GM12878 (cell line): ENCODE data around the gene RPS6KA5. TPM values are rescaled to one million over a fixed set of nuclear protein-coding genes. Genes with fewer than 3 reads are reported as not detected.

Source experiments
- ATAC-seq: fragments of 200-7000 bp; cut with Tn5 transposase; 3 replicates; pipeline ENCODE4 v1.9.1; 2020; ENCODE audit warnings: mild to moderate bottlenecking, moderate library complexity
- BruUV-seq: library from RNA; stranded (reverse); fragments of 400-500 nt; replicated peaks from 2 replicates; lab custom pipeline; 2021; lab: Mats Ljungman, UMichigan
- CTCF ChIA-PET: fragments of 300-600 bp; sonication (Branson Sonifier 250); formaldehyde crosslinking; extraction: SDS; loops from one replicate; lab custom pipeline; 2021; ENCODE audit warnings: inconsistent platforms; lab: Yijun Ruan, JAX
- POLR2A ChIA-PET: fragments of 350-600 bp; formaldehyde crosslinking; extraction: SDS; loops from one replicate; lab custom pipeline; 2021; ENCODE audit warnings: inconsistent platforms; lab: Charles Lee
- RAD21 ChIA-PET: fragments of 300-600 bp; sonication (Branson Sonifier 250); formaldehyde crosslinking; loops from one replicate; lab custom pipeline; 2023; ENCODE audit warnings: antibody characterized with exemption; ENCODE audit not compliant: unreplicated experiment; lab: Charles Lee
- SMC1A ChIA-PET: fragments of 300-600 bp; sonication (Branson Sonifier 250); formaldehyde crosslinking; loops from one replicate; lab custom pipeline; 2023; ENCODE audit not compliant: unreplicated experiment, uncharacterized antibody; lab: Charles Lee
- DNase-seq: peaks from one replicate; pipeline ENCODE4 v3.0.0-alpha.2; 2011; ENCODE audit warnings: low read depth, low spot score
- FAIRE-seq: peaks from 3 replicates; lab custom pipeline; 2011; peaks lifted over from hg19 to GRCh38; lab: Jason Lieb, UNC
- H2AFZ ChIP-seq: 2 replicates; pipeline ENCODE4 v1.6.0; 2011; ENCODE audit warnings: low read depth, low read length, control low read depth; ENCODE audit not compliant: control insufficient read depth
- H3K27ac ChIP-seq: 2 replicates; pipeline ENCODE4 v1.5.1; 2011; ENCODE audit warnings: control low read depth; ENCODE audit not compliant: control insufficient read depth, insufficient read depth
- H3K27me3 ChIP-seq, 2 experiments: replicated peaks in 1 of 2; 2 replicates each; pipeline versions ENCODE4 v1.6.0 to v1.6.1; 2011; ENCODE audit warnings: low read length in 1 of 2; ENCODE audit not compliant: control insufficient read depth in 2 of 2, insufficient read depth in 2 of 2
- H3K36me3 ChIP-seq, 2 experiments: 2 replicates each; pipeline ENCODE4 v1.5.1; 2011; ENCODE audit warnings: low read length in 1 of 2; ENCODE audit not compliant: control insufficient read depth in 2 of 2, insufficient read depth in 2 of 2
- H3K4me1 ChIP-seq: 2 replicates; pipeline ENCODE4 v1.6.1; 2011; ENCODE audit warnings: mild to moderate bottlenecking, low read length, moderate library complexity, mixed read lengths; ENCODE audit not compliant: control insufficient read depth, insufficient read depth
- H3K4me2 ChIP-seq: 2 replicates; pipeline ENCODE4 v1.6.0; 2011; ENCODE audit warnings: control low read depth; ENCODE audit not compliant: control insufficient read depth, insufficient read depth
- H3K4me3 ChIP-seq: fragments of 200-600 bp; sonication (generic); 2 replicates; pipeline ENCODE4 v1.5.1; 2016
- H3K79me2 ChIP-seq: 2 replicates; pipeline ENCODE4 v1.6.0; 2011; ENCODE audit warnings: low read length; ENCODE audit not compliant: control insufficient read depth, insufficient read depth
- H3K9ac ChIP-seq: 2 replicates; pipeline ENCODE4 v1.8.0; 2011; ENCODE audit warnings: low read length, control low read depth, mixed read lengths; ENCODE audit not compliant: control insufficient read depth, insufficient read depth
- H3K9me3 ChIP-seq: replicated peaks from 3 replicates; pipeline ENCODE4 v1.5.1; 2011; ENCODE audit warnings: mild to moderate bottlenecking, low read length; ENCODE audit not compliant: control insufficient read depth, insufficient read depth
- H4K20me1 ChIP-seq: 2 replicates; pipeline ENCODE4 v1.6.0; 2011; ENCODE audit not compliant: control insufficient read depth, insufficient read depth
- CREB1 ChIP-seq: IDR thresholded peaks from 2 replicates; pipeline ENCODE4 v1.6.1; 2012; ENCODE audit warnings: low read depth, mild to moderate bottlenecking, inconsistent platforms
- CUX1 ChIP-seq: IDR thresholded peaks from 2 replicates; pipeline ENCODE4 v1.6.1; 2012; ENCODE audit warnings: improper control_type of control experiment, low read depth, low read length; ENCODE audit not compliant: insufficient replicate concordance
- DPF2 ChIP-seq: fragments of 450-650 bp; IDR thresholded peaks from 2 replicates; pipeline ENCODE4 v1.6.1; 2017; ENCODE audit warnings: mild to moderate bottlenecking
- EP300 ChIP-seq, 2 experiments: fragments of 150-350 bp in 1 of 2; IDR thresholded peaks; 2 replicates each; pipeline ENCODE4 v1.6.1; 2011 to 2012; ENCODE audit warnings: low read depth in 2 of 2, low read length in 2 of 2, borderline replicate concordance in 1 of 2, improper control_type of control experiment in 1 of 2, inconsistent platforms in 1 of 2; ENCODE audit not compliant: control insufficient read depth in 1 of 2
- FOXM1 ChIP-seq: IDR thresholded peaks from 2 replicates; pipeline ENCODE4 v1.6.1; 2012; ENCODE audit warnings: low read depth, mild to moderate bottlenecking, inconsistent platforms, low read length, moderate library complexity
- GABPA ChIP-seq: IDR thresholded peaks from 2 replicates; pipeline ENCODE4 v1.6.1; 2014; ENCODE audit warnings: antibody characterized with exemption, low read depth, mild to moderate bottlenecking, inconsistent platforms
- MTA2 ChIP-seq: fragments of 450-650 bp; IDR thresholded peaks from 2 replicates; pipeline ENCODE4 v1.6.1; 2016; ENCODE audit warnings: low read depth, mild to moderate bottlenecking, moderate library complexity
- NFIC ChIP-seq: IDR thresholded peaks from 2 replicates; pipeline ENCODE4 v1.6.1; 2012; ENCODE audit warnings: low read depth, mild to moderate bottlenecking, inconsistent platforms, low read length, moderate library complexity
- POLR2AphosphoS2 ChIP-seq: IDR thresholded peaks from 2 replicates; pipeline ENCODE4 v1.6.1; 2011; ENCODE audit warnings: low read depth, mild to moderate bottlenecking, low read length, improper control_type of control experiment, moderate library complexity
- RUNX3 ChIP-seq: IDR thresholded peaks from 2 replicates; pipeline ENCODE4 v1.6.1; 2012; ENCODE audit warnings: low read length, inconsistent platforms
- SP1 ChIP-seq: IDR thresholded peaks from one replicate; pipeline ENCODE4 v1.6.1; 2011; ENCODE audit warnings: low read depth, low read length
- ZBTB40 ChIP-seq: fragments of 450-650 bp; IDR thresholded peaks from 2 replicates; pipeline ENCODE4 v1.6.1; 2016; ENCODE audit warnings: mild to moderate bottlenecking, moderate library complexity, borderline replicate concordance
- WGBS: methylation state at CpG from one replicate; pipeline ENCODE4 v1.1.6; 2016; ENCODE audit warnings: low lambda C conversion rate; ENCODE audit not compliant: insufficient replicate concordance, insufficient coverage; ENCODE audit errors: missing lambda C conversion rate; 5-methylcytosine and 5-hydroxymethylcytosine counted together
- in situ Hi-C: fragments of 300-500 bp; cut with MboI; formaldehyde crosslinking; loops from 9 replicates; pipeline ENCODE4 v1.14.3; 2018; ENCODE audit warnings: mixed read lengths
- intact Hi-C: fragments of 100-400 bp; cut with micrococcal nuclease; formaldehyde crosslinking; loops from one replicate; pipeline ENCODE4 v1.14.2; 2022; ENCODE audit not compliant: unreplicated experiment
- polyA plus RNA-seq, 11 experiments: library from polyadenylated mRNA; depleted of rRNA in 4 of 11; unstranded in 6 of 11; stranded (reverse) in 5 of 11; fragments of >200 nt; fragmentation: Nextera tagmentation in 4 of 11; fragmentation: Illumina TruSeq in 1 of 11; extraction: Ambion mirVana in 4 of 11; extraction: Trizol in 1 of 11; gene quantifications; 1 replicate in 1 of 11; 2 replicates in 10 of 11; pipeline versions ENCODE4 v1.2.1 to v1.2.3, GENCODE V29; 2011 to 2016; ENCODE audit warnings: inconsistent platforms in 2 of 11, missing spikeins in 2 of 11, low read depth in 1 of 11
- total RNA-seq, 4 experiments: library from RNA; depleted of rRNA in 3 of 4; stranded (reverse); fragments of >200 nt in 3 of 4; fragmentation: Illumina TruSeq in 1 of 4; extraction: Trizol in 1 of 4; gene quantifications; 2 replicates each; pipeline versions ENCODE4 v1.2.1 to v1.2.3, GENCODE V29; 2013 to 2021
- TF ChIP-seq, protein P1 (sequence below): IDR thresholded peaks from 2 replicates; pipeline ENCODE4 v1.6.1; 2012; ENCODE audit warnings: low read length, inconsistent platforms

Gene RPS6KA5
- total and polyA plus RNA-seq, 10 of the 15 experiments (the other 5 are each of a cell fraction or from before 2014, with no cell fraction given): 1.4 to 7.0 (median 3.7) TPM

GRCh38 chr14:90970167-90970600 lies 90.3 kb downstream of the RPS6KA5 start:
- no peaks in the 10 kb centered on the region for H3K36me3 ChIP-seq
- SMC1A ChIA-PET: interaction anchor here (1.0 to 1.7 kb wide), 5 partner anchors 9 to 143 kb away, joined by 3 to 8 read pairs (median 4); partner anchors contain the start of gene DGLUCY
- intact Hi-C loops (no loop called here), in situ Hi-C loops (no loop called here)
- H3K4me3 ChIP-seq: no peak overlapping the region
- H3K4me1 ChIP-seq: peaks cover 13% of the 10 kb centered on the region
- H2AFZ ChIP-seq: no peak overlapping the region
- CTCF ChIA-PET: interaction anchor here (0.7 to 2.9 kb wide), 10 partner anchors 11 to 540 kb away, joined by 3 to 14 read pairs (median 4); no protein-coding TSS in a partner anchor
- H4K20me1 ChIP-seq: no peaks in the 10 kb centered on the region
- no peaks in the 10 kb centered on the region for H3K79me2 ChIP-seq
- RAD21 ChIA-PET: interaction anchor here (0.6 to 1.7 kb wide), 3 partner anchors 137 to 203 kb away, joined by 3 to 11 read pairs (median 3); no protein-coding TSS in a partner anchor
- FAIRE-seq: peak; percentile 52
- WGBS: 3% methylated on average over 1 of the region's 1 CpG
- no TSS peak for BruUV-seq
- 0 out of 2 replicates have a peak overlapping the region, but pooled peaks have one; percentile 30 for H3K4me2 ChIP-seq
- H3K9ac ChIP-seq: no peak overlapping the region
- H3K9me3 ChIP-seq: no peaks in the 10 kb centered on the region
- ATAC-seq: peak; percentile 94
- no peak for DNase-seq
- POLR2A ChIA-PET: no interaction called here
- no peaks in the 10 kb centered on the region for H3K27me3 ChIP-seq
- H3K27ac ChIP-seq: no peak overlapping the region
- TF ChIP-seq, protein P1, sequence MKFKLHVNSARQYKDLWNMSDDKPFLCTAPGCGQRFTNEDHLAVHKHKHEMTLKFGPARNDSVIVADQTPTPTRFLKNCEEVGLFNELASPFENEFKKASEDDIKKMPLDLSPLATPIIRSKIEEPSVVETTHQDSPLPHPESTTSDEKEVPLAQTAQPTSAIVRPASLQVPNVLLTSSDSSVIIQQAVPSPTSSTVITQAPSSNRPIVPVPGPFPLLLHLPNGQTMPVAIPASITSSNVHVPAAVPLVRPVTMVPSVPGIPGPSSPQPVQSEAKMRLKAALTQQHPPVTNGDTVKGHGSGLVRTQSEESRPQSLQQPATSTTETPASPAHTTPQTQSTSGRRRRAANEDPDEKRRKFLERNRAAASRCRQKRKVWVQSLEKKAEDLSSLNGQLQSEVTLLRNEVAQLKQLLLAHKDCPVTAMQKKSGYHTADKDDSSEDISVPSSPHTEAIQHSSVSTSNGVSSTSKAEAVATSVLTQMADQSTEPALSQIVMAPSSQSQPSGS: peak; percentile 54
- no peak for TF ChIP-seq POLR2AphosphoS2
- no peak for TF ChIP-seq SP1
- TF ChIP-seq CUX1: no peak
- peak; percentile 66 for TF ChIP-seq NFIC
- peak in 1 of 2 experiments; percentile 42; a peak in 1 of 4 replicates for TF ChIP-seq EP300 (IDR thresholded peaks at IDR 0.05; ENCODE audit: borderline replicate concordance in 1 of 2, control insufficient read depth in 1 of 2, low read depth in 2 of 2, low read length in 2 of 2)
- peak; percentile 76; the same call in 1 of the 2 replicates for TF ChIP-seq CREB1
- TF ChIP-seq FOXM1: peak; percentile 27; the same call in 1 of the 2 replicates
- peak; percentile 73; the same call in 1 of the 2 replicates for TF ChIP-seq MTA2
- 0 out of 2 replicates have a peak, but pooled peaks have one; percentile 14 for TF ChIP-seq GABPA
- TF ChIP-seq DPF2: no peak
- peak; percentile 39; the same call in 1 of the 2 replicates for TF ChIP-seq RUNX3
- TF ChIP-seq ZBTB40: no peak
